Left kidney (tissue), 8 donors: ENCODE measurements around the gene CUL7. TPM values are rescaled to one million over a fixed set of nuclear protein-coding genes. Genes with fewer than 3 reads are reported as not detected.
"Not testable (repeated sequence)": the region's sequence is repeated elsewhere in the genome, so short reads cannot be mapped to it uniquely, and the experiment has no call there.

Experiments used
- DNase-seq: peaks from one replicate; pipeline ENCODE4 v3.0.0-alpha.2; 2013
- long read RNA-seq, 8 donors: transcript quantifications; one replicate each; lab custom pipeline, GENCODE V29; 2026
- polyA plus RNA-seq: library from polyadenylated mRNA; unstranded; fragments of 120-200 nt; gene quantifications from one replicate; pipeline ENCODE4 v1.2.1, GENCODE V29; 2013; ENCODE audit not compliant: insufficient read length

CUL7 gene
- 49.7 TPM for polyA plus RNA-seq
- long read RNA-seq, donor 1, full-length matches to known transcripts: 2 of 18 reads
- long read RNA-seq, donor 1, partial matches to known transcripts: 16 of 18 reads
- long read RNA-seq, donor 1, other reads (novel, unspliced or antisense): 0 of 18 reads
- long read RNA-seq, donor 2, full-length matches to known transcripts: 5 of 10 reads
- long read RNA-seq, donor 2, partial matches to known transcripts: 5 of 10 reads
- long read RNA-seq, donor 2, other reads (novel, unspliced or antisense): 0 of 10 reads
- long read RNA-seq, donor 3, full-length matches to known transcripts: 2 of 12 reads
- long read RNA-seq, donor 3, partial matches to known transcripts: 10 of 12 reads
- long read RNA-seq, donor 3, other reads (novel, unspliced or antisense): 0 of 12 reads
- long read RNA-seq, donor 4: 0 reads
- long read RNA-seq, donor 5, full-length matches to known transcripts: 2 of 12 reads
- long read RNA-seq, donor 5, partial matches to known transcripts: 10 of 12 reads
- long read RNA-seq, donor 5, other reads (novel, unspliced or antisense): 0 of 12 reads
- long read RNA-seq, donor 6, partial matches to known transcripts: 6 of 6 reads
- long read RNA-seq, donor 6, other reads (novel, unspliced or antisense): 0 of 6 reads
- long read RNA-seq, donor 7, full-length matches to known transcripts: 8 of 8 reads
- long read RNA-seq, donor 7, partial matches to known transcripts: 0 of 8 reads
- long read RNA-seq, donor 7, other reads (novel, unspliced or antisense): 0 of 8 reads
- long read RNA-seq, donor 8, full-length matches to known transcripts: 2 of 2 reads
- long read RNA-seq, donor 8, partial matches to known transcripts: 0 of 2 reads
- long read RNA-seq, donor 8, other reads (novel, unspliced or antisense): 0 of 2 reads

DNA sequence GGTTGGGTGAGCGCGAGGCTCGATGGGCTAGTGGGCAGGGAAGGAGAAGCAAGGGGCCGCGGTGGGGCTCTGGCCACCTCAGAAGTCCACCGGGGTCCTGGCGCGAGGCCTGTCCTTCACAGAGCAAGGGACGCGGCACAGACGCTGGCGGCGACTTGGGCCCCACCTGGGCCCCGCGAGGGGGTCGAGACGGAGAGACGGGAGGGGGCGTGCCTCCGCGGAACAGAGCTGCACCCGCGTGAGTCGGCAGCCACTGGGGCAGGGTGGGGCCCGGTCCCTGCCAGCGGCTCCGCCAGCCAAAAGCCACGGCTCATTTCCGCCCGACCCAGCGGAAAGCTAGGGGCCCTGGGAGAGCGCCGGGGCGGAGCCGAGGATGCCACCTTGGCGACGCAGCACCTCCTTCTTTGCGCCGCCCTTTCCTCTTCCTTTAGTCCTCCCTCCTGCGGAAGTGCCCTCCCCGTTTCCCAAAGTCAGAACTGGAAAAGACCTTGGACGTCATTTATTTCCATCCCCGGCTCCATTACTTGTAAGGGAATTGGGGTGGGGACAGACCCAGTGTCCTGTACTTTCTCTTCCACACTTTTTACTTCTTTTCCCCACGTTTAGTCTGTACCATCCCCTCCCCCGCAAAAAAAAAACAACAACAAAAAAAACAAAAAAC lies at the start of gene CUL7:
Gene CUL7, minus strand, starts transcription at position 307 of the 661 bp plus-strand sequence. CDS start 1,063 bp downstream, outside the sequence.
- DNase-seq: peak; percentile 93

- peak; percentile 60 for DNase-seq
Observed at GRCh38 chr6:43101497-43101896, 47.8 kb upstream of the CUL7 start.

DNA sequence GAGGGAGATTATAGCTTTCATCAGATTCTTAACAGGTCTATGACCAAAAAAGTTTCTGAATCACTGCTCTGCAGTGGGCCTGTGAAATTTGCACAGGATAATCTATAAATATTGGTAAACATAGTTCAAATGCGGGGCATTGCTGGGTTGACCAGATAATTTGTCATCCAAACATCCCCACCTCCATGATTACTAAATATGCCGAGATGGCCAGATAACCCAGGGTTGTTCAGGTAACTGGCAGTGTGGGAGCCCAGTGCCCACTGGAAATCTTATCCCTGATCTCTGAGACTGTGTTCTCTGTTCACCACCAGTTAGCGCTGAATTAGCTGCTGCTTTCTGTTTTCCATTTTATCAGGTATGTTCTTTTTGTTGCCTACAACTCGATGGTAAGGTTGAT lies 43.9 kb upstream of the CUL7 start:
- no peak for DNase-seq

DNA sequence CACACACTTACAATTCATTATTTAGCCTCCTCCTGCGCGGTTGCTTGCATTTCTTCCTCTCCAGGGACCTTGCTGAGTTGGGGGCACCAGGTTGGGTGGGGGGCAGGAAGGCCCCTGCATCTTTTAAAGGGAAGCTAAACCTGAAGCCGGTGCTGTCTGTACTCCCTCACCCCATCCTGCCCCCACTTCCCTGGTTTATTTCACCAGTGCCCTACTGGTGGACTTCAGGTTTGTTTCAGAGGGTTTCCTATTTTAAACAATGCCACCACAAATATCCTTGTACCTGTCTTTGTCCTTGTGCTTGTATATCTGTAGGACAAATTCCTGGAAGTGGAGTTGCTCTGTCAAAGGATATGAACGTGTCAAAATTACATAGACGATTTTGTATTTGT lies 43.4 kb upstream of the CUL7 start:
- no peak for DNase-seq

DNA sequence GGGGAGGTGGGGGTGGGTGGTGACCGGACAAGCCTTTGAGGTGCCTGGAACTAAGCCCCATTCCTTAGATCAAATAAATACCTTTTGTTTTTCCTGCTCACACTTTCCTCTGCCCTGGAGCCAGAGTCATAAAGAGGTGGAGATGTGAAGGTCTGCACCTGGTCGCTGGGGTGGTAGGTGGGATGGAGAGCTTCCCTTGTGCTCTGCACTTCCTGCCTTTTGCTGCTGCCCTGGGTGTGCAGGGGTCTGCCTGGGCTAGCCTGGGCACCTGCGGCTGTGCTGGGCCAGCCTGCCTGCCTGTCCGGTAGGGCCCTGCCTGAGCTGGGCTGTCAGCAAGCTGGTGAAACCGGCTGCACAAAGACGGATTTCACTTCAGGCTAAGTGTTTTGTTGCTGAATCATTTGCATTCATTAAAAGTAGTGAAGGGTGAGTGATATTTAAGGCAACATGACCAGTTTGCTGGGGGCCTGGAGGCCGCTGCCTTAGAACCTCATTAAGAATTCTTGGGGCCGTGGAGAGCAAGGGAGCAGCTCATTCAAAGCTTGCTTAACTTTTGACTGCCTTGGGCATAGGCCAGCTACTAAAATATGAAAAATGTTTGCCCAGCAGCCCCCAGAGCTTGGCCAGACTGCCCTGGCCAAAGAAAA lies 42.9 kb upstream of the CUL7 start:
- DNase-seq: peak; percentile 48

- no peak for DNase-seq
Observed at GRCh38 chr6:43095939-43096338, 42.3 kb upstream of the CUL7 start.

DNA sequence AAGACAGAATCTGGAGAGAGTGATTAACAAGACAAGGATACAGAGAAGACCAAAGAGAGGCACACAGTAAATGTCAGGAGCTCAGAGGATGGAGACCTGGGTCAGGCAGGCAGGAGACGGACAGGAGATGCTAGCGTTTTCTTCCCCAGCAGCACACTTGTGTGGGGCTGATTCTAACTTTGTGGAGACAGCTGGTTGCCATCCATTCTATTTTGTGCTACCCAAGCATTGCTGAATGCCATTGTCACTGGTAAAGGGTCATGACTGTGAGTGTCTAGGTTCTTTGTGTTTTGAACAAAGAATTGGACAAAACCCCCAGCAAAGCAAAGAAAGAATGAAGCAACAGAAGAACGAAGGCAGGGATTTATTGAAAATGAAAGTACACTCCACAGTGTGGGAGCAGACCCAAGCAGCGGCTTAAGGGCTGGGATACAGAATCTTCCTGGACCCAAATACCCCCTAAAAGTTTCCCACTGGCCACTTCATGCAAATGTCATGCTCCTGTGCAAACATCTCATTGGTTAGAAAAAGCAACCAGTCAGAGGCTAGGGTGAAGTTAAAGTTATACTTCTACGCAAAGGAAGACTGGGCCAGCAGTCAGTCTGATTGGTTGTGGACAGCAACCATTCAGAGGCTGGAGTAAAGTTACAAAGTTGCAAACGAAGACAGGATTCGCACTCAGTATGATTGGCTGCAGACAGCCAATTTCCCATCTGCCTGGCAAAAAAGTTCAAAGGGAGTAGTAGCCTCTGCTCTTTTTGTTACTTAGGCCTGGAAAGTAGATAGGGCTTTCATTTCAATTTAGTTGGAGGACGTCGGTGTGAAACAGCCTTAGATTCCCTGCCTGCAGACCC lies 40.0 kb upstream of the CUL7 start:
- no peak for DNase-seq

DNA sequence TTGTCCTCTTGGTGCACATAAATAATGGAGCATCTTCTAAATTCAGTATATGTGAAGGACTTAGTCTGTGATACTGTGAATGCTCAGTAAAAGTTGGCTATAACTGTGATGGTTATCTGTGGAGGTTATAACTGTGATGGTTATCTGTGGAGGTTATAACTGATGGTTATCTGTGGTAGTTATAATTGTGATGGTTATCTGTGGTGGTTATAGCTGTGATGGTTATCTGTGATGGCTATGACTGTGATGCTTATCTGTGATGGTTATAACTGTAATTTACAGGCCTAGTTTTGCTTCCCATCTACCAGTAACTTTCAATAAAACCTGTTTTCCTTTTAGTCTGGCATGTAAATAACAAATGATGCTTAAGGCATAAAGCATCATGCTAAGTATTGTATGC lies 39.0 kb upstream of the CUL7 start:
- no peak for DNase-seq

- no peak for DNase-seq
Observed at GRCh38 chr6:43091436-43091991, 37.9 kb upstream of the CUL7 start.

GRCh38 chr6:43091020-43091419 lies 37.4 kb upstream of the CUL7 start:
- no peak for DNase-seq

DNA sequence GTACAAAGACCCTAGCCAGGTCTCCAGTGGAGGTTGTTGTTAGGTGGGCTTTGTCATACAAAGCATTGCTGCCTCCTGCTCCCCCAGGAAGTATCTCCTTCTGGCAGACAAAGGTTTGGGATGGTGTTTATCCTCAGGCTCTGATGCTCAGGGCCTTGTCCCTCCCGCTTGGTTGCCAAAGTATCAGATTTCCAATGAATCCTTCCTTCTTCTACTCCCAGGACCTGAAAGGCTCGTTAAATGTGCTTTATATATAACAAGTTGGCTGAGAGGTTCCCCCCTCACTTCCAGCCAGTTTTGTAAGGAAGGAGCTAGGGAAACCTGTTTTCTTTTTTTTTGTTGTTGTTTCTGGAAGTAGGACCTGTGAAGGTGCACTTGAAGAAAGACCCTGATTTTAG lies 36.9 kb upstream of the CUL7 start:
- DNase-seq: peak; percentile 77

- peak; percentile 46 for DNase-seq
Observed at GRCh38 chr6:43089874-43090558, 36.4 kb upstream of the CUL7 start.

GRCh38 chr6:43089467-43089866 lies 35.8 kb upstream of the CUL7 start:
- DNase-seq: peak; percentile 57

DNA sequence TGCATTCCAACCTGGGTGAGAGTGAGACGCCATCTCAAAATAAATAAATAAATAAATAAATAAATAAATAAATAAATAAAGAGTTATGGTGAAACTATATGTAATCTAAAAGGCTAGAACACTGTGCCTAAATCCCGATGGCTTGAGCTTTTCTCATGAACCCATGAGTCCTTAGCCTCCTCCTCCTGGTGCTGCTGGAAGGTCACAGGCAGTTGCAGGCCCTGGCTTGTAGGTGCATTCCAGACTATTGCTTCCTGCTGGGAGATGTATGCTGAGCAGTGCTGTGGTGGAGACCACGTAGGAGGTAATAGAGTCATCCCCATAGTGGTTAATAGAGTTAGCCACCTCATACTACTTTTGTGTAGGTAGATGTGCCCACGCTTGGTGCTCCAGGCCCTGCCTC lies 35.0 kb upstream of the CUL7 start:
- DNase-seq: no peak

DNA sequence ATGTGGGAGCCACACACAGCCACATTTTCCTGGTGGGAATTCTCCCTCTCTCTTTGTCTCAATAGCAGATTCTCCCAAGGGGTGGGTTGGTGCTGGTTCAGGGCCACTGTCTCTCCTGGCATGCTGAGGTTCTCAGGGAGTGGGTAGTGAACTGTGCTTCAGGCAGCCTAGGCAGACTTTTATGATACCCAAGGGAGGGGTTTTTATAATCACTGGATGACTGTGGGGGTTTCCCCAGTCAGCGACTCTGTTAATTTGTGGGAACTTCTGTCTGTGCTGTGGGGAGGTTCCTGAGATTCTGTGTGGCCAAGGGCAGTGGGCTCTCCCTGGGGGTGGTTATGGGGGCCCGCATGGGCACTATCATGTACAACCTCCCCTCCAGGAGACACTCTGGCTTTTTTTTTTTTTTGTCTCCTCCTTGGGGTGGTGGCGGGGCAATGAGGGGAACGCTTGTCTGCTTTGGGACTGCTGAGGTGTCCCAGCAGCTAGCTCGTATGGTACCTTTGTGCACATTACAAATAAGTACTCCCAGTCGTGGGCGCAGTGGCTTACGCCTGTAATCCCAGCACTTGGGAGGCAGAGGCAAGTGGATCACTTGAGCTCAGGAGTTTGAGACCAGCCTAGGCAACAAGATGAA lies 32.5 kb upstream of the CUL7 start:
- DNase-seq: no peak

DNA sequence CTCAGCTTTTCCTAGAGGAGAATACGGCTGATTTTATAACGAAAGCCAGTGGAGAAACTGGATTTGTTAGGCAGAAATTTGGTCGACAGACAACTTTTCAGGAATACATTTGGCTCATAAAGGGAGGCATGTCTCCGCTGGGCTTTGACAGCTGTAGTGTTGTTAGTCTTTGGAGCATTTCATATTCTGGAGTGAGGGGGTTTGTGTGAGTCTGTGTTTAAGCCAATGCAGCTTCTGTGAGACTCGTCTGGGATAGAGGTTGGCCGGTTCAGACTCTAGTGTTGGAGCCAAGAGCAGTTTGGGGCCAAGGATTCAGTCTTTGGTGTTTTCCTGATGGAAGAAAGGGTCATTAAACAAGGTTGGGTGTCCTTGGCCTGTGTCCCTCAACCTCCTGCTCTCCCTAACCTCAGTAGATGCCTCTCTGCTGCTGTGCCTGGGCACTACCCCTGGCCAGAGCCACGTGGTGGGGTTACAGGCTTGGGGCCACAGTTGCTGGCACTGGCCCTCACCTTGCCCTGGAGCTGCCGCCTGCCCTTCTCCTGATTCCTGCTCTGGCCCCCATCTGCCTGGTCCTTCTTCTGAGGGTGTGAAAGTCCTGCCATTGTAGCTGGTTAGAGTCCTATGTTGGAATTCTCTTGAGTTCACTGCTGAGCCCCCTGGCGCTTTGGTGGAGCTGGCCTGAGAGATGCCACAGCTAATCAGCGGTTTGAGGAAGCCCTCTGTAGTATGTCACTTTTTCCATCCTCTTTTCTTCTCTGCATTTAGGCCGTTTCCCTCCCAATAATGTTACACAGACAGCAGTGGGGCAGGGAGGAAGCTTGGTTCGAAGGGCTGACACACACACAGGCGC lies 29.4 kb upstream of the CUL7 start:
- DNase-seq: no peak

DNA sequence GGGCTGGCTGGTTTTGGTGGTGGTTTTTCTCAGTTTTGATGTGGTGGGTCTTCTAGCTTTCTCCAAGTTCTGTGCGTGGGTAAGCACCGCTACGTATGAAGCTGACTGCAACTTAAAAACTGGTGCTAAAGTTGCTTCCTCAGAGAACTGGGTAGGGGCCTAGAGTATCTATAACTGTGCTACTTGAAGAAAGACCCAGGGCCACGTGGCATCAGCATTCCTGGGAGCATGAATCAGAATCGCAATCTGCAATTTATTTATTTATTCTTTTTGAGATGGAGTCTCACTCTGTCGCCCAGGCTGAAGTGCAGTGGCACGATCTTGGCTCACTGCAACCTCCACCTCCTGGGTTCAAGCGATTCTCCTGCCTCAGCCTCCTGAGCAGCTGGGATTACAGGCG lies 28.3 kb upstream of the CUL7 start:
- not testable (repeated sequence) for DNase-seq

DNA sequence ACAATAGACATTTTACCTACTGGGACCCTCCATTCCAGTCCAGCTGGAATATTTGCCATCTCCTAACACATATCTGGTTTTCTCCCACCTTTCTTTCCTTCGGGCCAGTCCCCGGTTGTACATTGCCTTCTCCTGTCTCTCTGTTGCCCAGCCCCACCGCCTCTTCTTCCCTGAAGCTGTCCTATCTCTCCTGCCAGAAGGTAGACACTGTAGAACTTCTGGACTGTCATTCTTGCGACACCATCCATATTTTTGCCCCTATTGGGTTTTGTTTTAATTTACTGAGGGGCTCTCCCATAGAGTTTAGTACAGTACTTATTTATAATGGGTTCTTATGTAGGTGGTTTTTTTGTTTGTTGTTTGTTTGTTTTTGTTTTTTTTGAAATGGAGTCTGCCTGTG lies 27.4 kb upstream of the CUL7 start:
- DNase-seq: no peak

- DNase-seq: peak; percentile 50
Observed at GRCh38 chr6:43078691-43079090, 25.0 kb upstream of the CUL7 start.
